B cell (primary cell): ENCODE results near the gene PABPN1. TPM values are rescaled to one million over a fixed set of nuclear protein-coding genes. Genes with fewer than 3 reads are reported as not detected.

Experiments used
- ATAC-seq: fragments of 200-7000 bp; cut with Tn5 transposase; one replicate; pipeline ENCODE4 v1.10.0; 2021; ENCODE audit warnings: low read depth, mild to moderate bottlenecking, moderate number of reproducible peaks, moderate library complexity
- CTCF ChIA-PET: fragments of 350-600 bp; sonication (Branson Sonifier 250); formaldehyde crosslinking; loops from one replicate; lab custom pipeline; 2021; ENCODE audit warnings: antibody characterized with exemption, inconsistent platforms; lab: Charles Lee
- POLR2A ChIA-PET: fragments of 350-600 bp; sonication (Branson Sonifier 250); formaldehyde crosslinking; loops from one replicate; lab custom pipeline; 2021; ENCODE audit warnings: antibody characterized with exemption; lab: Charles Lee
- DNase-seq: peaks from one replicate; pipeline ENCODE4 v3.0.0; 2013
- H2AFZ ChIP-seq: 2 replicates; pipeline ENCODE4 v1.6.1; 2012; ENCODE audit warnings: mild to moderate bottlenecking, low read depth, low read length; ENCODE audit not compliant: insufficient read depth, poor library complexity, severe bottlenecking
- H3K27ac ChIP-seq, 2 donors: 1 replicate in 1 of 2; 2 replicates in 1 of 2; pipeline ENCODE4 v1.5.1; 2012 to 2013; ENCODE audit warnings: low read length in 2 of 2, mild to moderate bottlenecking in 2 of 2, moderate library complexity in 1 of 2
- H3K27me3 ChIP-seq, 4 experiments: fragments of 200-600 bp in 1 of 4; sonication (generic) in 1 of 4; replicated peaks in 1 of 4; 1 replicate in 2 of 4; 2 replicates in 2 of 4; pipeline versions ENCODE4 v1.6.1 to v1.7.0; 2013 to 2016; ENCODE audit warnings: low read length in 3 of 4, mild to moderate bottlenecking in 2 of 4, mixed read lengths in 1 of 4, moderate library complexity in 1 of 4; ENCODE audit not compliant: insufficient read depth in 4 of 4, control insufficient read depth in 3 of 4; ENCODE audit errors: control extremely low read depth in 1 of 4
- H3K36me3 ChIP-seq, 2 experiments: replicated peaks in 1 of 2; 1 replicate in 1 of 2; 2 replicates in 1 of 2; pipeline versions ENCODE4 v1.6.1 to v1.7.1; 2013; ENCODE audit warnings: low read length in 1 of 2; ENCODE audit not compliant: insufficient read depth in 2 of 2, control insufficient read depth in 1 of 2; ENCODE audit errors: control extremely low read depth in 1 of 2, extremely low read depth in 1 of 2
- H3K4me1 ChIP-seq, 2 donors: fragments of 200-600 bp in 1 of 2; sonication (generic) in 1 of 2; 1 replicate in 1 of 2; 2 replicates in 1 of 2; pipeline versions ENCODE4 v1.5.1 to v1.6.1; 2013 to 2017; ENCODE audit warnings: low read length in 2 of 2; ENCODE audit not compliant: control insufficient read depth in 2 of 2, insufficient read depth in 2 of 2
- H3K4me2 ChIP-seq: replicated peaks from 2 replicates; pipeline ENCODE3; 2012; ENCODE audit warnings: mild to moderate bottlenecking, low read depth, low read length; ENCODE audit not compliant: poor library complexity, severe bottlenecking
- H3K4me3 ChIP-seq, 5 experiments: fragments of 200-600 bp in 1 of 5; sonication (generic) in 1 of 5; 1 replicate in 3 of 5; 2 replicates in 2 of 5; pipeline versions ENCODE4 v1.5.1 to v1.7.0; 2011 to 2016; ENCODE audit warnings: low read length in 4 of 5, mild to moderate bottlenecking in 4 of 5, low read depth in 2 of 5, control low read depth in 1 of 5, moderate library complexity in 1 of 5; ENCODE audit not compliant: insufficient read depth in 1 of 5; ENCODE audit errors: control extremely low read depth in 1 of 5, extremely low read depth in 1 of 5
- H3K79me2 ChIP-seq: fragments of 200-600 bp; sonication (generic); one replicate; pipeline ENCODE4 v1.6.0; 2016; ENCODE audit warnings: low read length; ENCODE audit not compliant: control insufficient read depth, insufficient read depth
- H3K9ac ChIP-seq: fragments of 200-600 bp; sonication (generic); 2 replicates; pipeline ENCODE4 v1.6.1; 2017; ENCODE audit warnings: mild to moderate bottlenecking, low read length, moderate library complexity
- H3K9me3 ChIP-seq, 3 donors: one replicate each; pipeline versions ENCODE4 v1.6.1 to v1.7.1; 2013; ENCODE audit warnings: low read length in 2 of 3; ENCODE audit not compliant: control insufficient read depth in 2 of 3, insufficient read depth in 1 of 3; ENCODE audit errors: control extremely low read depth in 1 of 3
- H4K20me1 ChIP-seq: 2 replicates; pipeline ENCODE4 v1.6.0; 2012; ENCODE audit warnings: mild to moderate bottlenecking, low read length; ENCODE audit not compliant: insufficient read depth, control insufficient read depth, poor library complexity, severe bottlenecking
- H3K27ac Mint-ChIP-seq: one replicate; pipeline ENCODE4 v1.8.0; 2021; ENCODE audit warnings: mixed read lengths
- H3K27me3 Mint-ChIP-seq: one replicate; pipeline ENCODE4 v1.8.0; 2021; ENCODE audit warnings: mixed read lengths
- H3K4me1 Mint-ChIP-seq: one replicate; pipeline ENCODE4 v1.8.0; 2021; ENCODE audit warnings: mixed read lengths
- H3K4me3 Mint-ChIP-seq: one replicate; pipeline ENCODE4 v1.8.0; 2021; ENCODE audit warnings: mixed read lengths
- H3K9me3 Mint-ChIP-seq: one replicate; pipeline ENCODE4 v1.8.0; 2022; ENCODE audit warnings: mixed read lengths; ENCODE audit not compliant: insufficient read depth
- EZH2 ChIP-seq: IDR thresholded peaks from 2 replicates; pipeline ENCODE4 v1.6.1; 2012; ENCODE audit warnings: borderline replicate concordance, low read depth, mild to moderate bottlenecking, moderate library complexity, low read length; ENCODE audit not compliant: insufficient read depth, poor library complexity, severe bottlenecking
- WGBS: methylation state at CpG from one replicate; pipeline ENCODE4 v1.1.5; 2013; ENCODE audit warnings: missing lambda C conversion rate; ENCODE audit not compliant: insufficient coverage; 5-methylcytosine and 5-hydroxymethylcytosine counted together
- intact Hi-C: fragments of 100-400 bp; cut with micrococcal nuclease; formaldehyde crosslinking; loops from one replicate; pipeline ENCODE4 v1.10.0; 2022
- polyA plus RNA-seq: library from polyadenylated mRNA; depleted of rRNA; stranded (reverse); fragments of >200 nt; gene quantifications from 2 replicates; pipeline ENCODE4 v1.2.3, GENCODE V29; 2012
- total RNA-seq, 2 donors: library from RNA; stranded (reverse); fragments of 120-200 nt in 1 of 2; gene quantifications; 1 replicate in 1 of 2; 2 replicates in 1 of 2; pipeline versions ENCODE4 v1.2.3 to v1.2.4, GENCODE V29; 2013 to 2022
- TF ChIP-seq, protein P1 (sequence below): fragments of 200-600 bp; IDR thresholded peaks from one replicate; pipeline ENCODE4 v1.8.0; 2022; ENCODE audit warnings: antibody characterized with exemption, mild to moderate bottlenecking

The PABPN1 gene
- total and polyA plus RNA-seq, 2 donors (not counting 1 experiment from before 2014, with no cell fraction given): 283 to 293 TPM

GRCh38 chr14:23308721-23309445, 12.4 kb upstream of the PABPN1 start:
- ATAC-seq: no peak
- Histone ChIP-seq H3K27ac (no peak overlapping the region), H3K4me2 (no peak overlapping the region), H3K4me3 (no peak overlapping the region), H3K27me3 (no peaks in the 10 kb centered on the region), H3K36me3 (no peaks in the 10 kb centered on the region), H4K20me1 (no peaks in the 10 kb centered on the region), H3K9me3 (peaks cover 0 to 3% (median 0%) of the 10 kb centered on the region in 3 donors), H3K79me2 (no peaks in the 10 kb centered on the region), H3K9ac (no peak overlapping the region), H3K4me1 (peaks cover 10 to 24% of the 10 kb centered on the region in 2 donors), H2AFZ (no peak overlapping the region)
- H3K4me1 Mint-ChIP-seq: peaks cover 26% of the 10 kb centered on the region
- POLR2A ChIA-PET: no interaction called here
- H3K27ac Mint-ChIP-seq: peak overlapping the region; percentile 26
- H3K9me3 Mint-ChIP-seq: no peaks in the 10 kb centered on the region
- CTCF ChIA-PET: interaction anchor here (3.2 kb wide), 1 partner anchor 12 kb away, joined by 27 read pairs; the partner anchor contains the start of gene PABPN1
- no peaks in the 10 kb centered on the region for H3K27me3 Mint-ChIP-seq
- no peak for TF ChIP-seq EZH2
- TF ChIP-seq, protein P1, sequence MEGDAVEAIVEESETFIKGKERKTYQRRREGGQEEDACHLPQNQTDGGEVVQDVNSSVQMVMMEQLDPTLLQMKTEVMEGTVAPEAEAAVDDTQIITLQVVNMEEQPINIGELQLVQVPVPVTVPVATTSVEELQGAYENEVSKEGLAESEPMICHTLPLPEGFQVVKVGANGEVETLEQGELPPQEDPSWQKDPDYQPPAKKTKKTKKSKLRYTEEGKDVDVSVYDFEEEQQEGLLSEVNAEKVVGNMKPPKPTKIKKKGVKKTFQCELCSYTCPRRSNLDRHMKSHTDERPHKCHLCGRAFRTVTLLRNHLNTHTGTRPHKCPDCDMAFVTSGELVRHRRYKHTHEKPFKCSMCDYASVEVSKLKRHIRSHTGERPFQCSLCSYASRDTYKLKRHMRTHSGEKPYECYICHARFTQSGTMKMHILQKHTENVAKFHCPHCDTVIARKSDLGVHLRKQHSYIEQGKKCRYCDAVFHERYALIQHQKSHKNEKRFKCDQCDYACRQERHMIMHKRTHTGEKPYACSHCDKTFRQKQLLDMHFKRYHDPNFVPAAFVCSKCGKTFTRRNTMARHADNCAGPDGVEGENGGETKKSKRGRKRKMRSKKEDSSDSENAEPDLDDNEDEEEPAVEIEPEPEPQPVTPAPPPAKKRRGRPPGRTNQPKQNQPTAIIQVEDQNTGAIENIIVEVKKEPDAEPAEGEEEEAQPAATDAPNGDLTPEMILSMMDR: no peak
- intact Hi-C loops: loop anchor here (10.0 kb wide), 1 partner anchor 304 kb away; no protein-coding TSS in a partner anchor
- no peak for DNase-seq
- no peak overlapping the region for H3K4me3 Mint-ChIP-seq
- 95% methylated on average over 13 of the region's 17 CpGs for WGBS

DNA sequence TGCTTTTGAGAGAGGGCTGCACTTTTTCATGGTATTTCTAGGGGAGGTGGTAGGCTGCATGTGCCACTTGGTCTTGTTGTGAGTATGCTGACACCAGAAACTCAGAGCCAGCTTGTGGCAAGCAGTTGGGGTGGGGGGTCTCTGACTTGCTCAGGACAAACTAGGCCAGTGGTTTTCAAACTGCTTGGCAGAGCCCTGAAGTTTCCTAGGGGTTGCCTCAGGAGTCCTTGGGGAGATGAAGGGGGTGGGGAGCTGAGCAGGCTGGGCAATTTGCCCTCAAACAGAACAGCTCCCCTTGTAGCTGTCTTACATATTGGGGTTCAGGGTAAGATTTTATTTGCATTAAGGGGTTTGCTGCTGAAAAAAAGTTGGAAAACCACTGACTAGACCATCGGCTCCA, 10.7 kb upstream of the PABPN1 start:
- H3K4me3 Mint-ChIP-seq: no peak overlapping the region
- no peaks in the 10 kb centered on the region for H3K27me3 Mint-ChIP-seq
- no peak for TF ChIP-seq EZH2
- TF ChIP-seq, protein P1: no peak
- CTCF ChIA-PET: interaction anchor here (0.9 to 1.5 kb wide), 4 partner anchors 15 to 233 kb away, joined by 3 to 4 read pairs (median 4); no protein-coding TSS in a partner anchor
- ATAC-seq: no peak
- no peaks in the 10 kb centered on the region for H3K79me2 ChIP-seq
- peaks cover 10 to 24% of the 10 kb centered on the region in 2 donors for H3K4me1 ChIP-seq
- intact Hi-C loops: no loop called here
- H3K9me3 ChIP-seq: peaks cover 0 to 3% (median 0%) of the 10 kb centered on the region in 3 donors
- no peak overlapping the region for H3K9ac ChIP-seq
- no CpG with 5 or more reads among the region's 1 CpG for WGBS
- no peak for DNase-seq
- no peak overlapping the region for H3K4me3 ChIP-seq
- no peaks in the 10 kb centered on the region for H3K36me3 ChIP-seq
- POLR2A ChIA-PET: no interaction called here
- peaks cover 23% of the 10 kb centered on the region for H3K4me1 Mint-ChIP-seq
- H3K9me3 Mint-ChIP-seq: no peaks in the 10 kb centered on the region
- no peak overlapping the region for H2AFZ ChIP-seq
- no peak overlapping the region for H3K27ac ChIP-seq
- H3K4me2 ChIP-seq: no peak overlapping the region
- H3K27me3 ChIP-seq: no peaks in the 10 kb centered on the region
- H4K20me1 ChIP-seq: no peaks in the 10 kb centered on the region
- H3K27ac Mint-ChIP-seq: no peak overlapping the region
